Osteocyte (in vitro differentiated cells): ENCODE measurements around the gene DDAH1. TPM values are rescaled to one million over a fixed set of nuclear protein-coding genes. Genes with fewer than 3 reads are reported as not detected.
A peak's percentile ranks its signal among the peaks of the same experiment; 100 is the strongest.

Experiments
- DNase-seq: peaks from one replicate; pipeline ENCODE4 v3.0.0; 2021; ENCODE audit warnings: mixed read lengths; ENCODE audit not compliant: unreplicated experiment; ENCODE audit errors: extremely low spot score
- H3K27ac Mint-ChIP-seq: one replicate; pipeline ENCODE4 v1.8.0; 2021; ENCODE audit warnings: mild to moderate bottlenecking, mixed read lengths; ENCODE audit not compliant: unreplicated experiment
- H3K27me3 Mint-ChIP-seq: one replicate; pipeline ENCODE4 v1.8.0; 2021; ENCODE audit warnings: mixed read lengths; ENCODE audit not compliant: unreplicated experiment
- H3K36me3 Mint-ChIP-seq: one replicate; pipeline ENCODE4 v1.8.0; 2021; ENCODE audit warnings: mixed read lengths; ENCODE audit not compliant: unreplicated experiment
- H3K4me1 Mint-ChIP-seq: one replicate; pipeline ENCODE4 v1.8.0; 2021; ENCODE audit warnings: mixed read lengths; ENCODE audit not compliant: unreplicated experiment
- H3K4me3 Mint-ChIP-seq: one replicate; pipeline ENCODE4 v1.8.0; 2021; ENCODE audit warnings: mild to moderate bottlenecking, moderate library complexity, mixed read lengths; ENCODE audit not compliant: unreplicated experiment
- H3K9me3 Mint-ChIP-seq: one replicate; pipeline ENCODE4 v1.8.0; 2021; ENCODE audit warnings: mixed read lengths; ENCODE audit not compliant: unreplicated experiment
- total RNA-seq: library from RNA; stranded (reverse); gene quantifications from 2 replicates; pipeline ENCODE4 v1.2.1, GENCODE V29; 2021
- TF ChIP-seq, protein P1 (sequence below): fragments of 200-600 bp; sonication (generic); IDR thresholded peaks from 2 replicates; pipeline ENCODE4 v1.5.0; 2021; ENCODE audit warnings: antibody characterized with exemption, mild to moderate bottlenecking, moderate library complexity

The DDAH1 gene
- total RNA-seq, 1 donor from 2014 or later, result 46.8 TPM

DNA sequence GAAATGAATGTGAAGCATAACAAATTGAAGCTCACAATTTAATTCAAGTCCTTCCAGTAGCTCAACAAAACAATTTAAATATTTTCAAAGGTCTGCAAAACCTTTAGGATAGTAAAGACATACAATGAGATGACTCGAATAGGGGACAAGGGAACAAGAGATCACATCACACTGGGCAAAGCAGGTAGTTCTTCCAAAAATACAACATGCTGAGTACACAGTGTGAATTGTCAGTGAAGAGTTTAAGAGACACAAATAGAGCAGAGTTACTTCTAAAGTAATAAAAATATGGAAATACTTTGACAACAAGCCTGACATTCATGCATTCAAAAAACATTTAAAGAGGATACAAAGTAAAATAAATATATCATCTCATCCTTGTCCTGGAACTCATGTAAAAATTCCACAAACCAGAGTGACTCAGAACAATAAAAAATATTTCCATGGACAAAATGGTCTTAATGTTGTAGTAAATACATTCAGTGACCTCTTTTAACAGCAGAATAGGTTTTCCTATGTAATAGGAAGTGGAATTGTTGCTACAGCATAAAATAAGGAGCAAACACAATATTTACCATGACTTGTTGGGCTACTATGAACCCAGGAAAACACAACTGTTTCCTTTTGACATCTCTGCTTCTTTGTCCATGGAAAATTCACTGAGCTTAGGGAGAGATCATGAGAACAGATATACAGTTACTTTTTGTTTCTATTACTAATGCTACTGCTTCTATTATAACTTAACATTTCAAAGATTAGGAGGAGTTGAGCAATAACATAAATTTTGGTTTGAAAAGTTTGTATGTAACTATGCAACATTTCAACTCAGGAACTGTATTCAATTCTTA is 104.9 kb downstream of the DDAH1 start:
- Mint-ChIP-seq H3K4me1 (peaks cover 72% of the 10 kb centered on the region), H3K9me3 (no peaks in the 10 kb centered on the region), H3K36me3 (peaks cover 7% of the 10 kb centered on the region), H3K4me3 (no peak overlapping the region), H3K27me3 (no peaks in the 10 kb centered on the region), H3K27ac (peak overlapping the region; percentile 87)
- TF ChIP-seq, protein P1, sequence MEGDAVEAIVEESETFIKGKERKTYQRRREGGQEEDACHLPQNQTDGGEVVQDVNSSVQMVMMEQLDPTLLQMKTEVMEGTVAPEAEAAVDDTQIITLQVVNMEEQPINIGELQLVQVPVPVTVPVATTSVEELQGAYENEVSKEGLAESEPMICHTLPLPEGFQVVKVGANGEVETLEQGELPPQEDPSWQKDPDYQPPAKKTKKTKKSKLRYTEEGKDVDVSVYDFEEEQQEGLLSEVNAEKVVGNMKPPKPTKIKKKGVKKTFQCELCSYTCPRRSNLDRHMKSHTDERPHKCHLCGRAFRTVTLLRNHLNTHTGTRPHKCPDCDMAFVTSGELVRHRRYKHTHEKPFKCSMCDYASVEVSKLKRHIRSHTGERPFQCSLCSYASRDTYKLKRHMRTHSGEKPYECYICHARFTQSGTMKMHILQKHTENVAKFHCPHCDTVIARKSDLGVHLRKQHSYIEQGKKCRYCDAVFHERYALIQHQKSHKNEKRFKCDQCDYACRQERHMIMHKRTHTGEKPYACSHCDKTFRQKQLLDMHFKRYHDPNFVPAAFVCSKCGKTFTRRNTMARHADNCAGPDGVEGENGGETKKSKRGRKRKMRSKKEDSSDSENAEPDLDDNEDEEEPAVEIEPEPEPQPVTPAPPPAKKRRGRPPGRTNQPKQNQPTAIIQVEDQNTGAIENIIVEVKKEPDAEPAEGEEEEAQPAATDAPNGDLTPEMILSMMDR, result no peak
- no peak for DNase-seq

DNA sequence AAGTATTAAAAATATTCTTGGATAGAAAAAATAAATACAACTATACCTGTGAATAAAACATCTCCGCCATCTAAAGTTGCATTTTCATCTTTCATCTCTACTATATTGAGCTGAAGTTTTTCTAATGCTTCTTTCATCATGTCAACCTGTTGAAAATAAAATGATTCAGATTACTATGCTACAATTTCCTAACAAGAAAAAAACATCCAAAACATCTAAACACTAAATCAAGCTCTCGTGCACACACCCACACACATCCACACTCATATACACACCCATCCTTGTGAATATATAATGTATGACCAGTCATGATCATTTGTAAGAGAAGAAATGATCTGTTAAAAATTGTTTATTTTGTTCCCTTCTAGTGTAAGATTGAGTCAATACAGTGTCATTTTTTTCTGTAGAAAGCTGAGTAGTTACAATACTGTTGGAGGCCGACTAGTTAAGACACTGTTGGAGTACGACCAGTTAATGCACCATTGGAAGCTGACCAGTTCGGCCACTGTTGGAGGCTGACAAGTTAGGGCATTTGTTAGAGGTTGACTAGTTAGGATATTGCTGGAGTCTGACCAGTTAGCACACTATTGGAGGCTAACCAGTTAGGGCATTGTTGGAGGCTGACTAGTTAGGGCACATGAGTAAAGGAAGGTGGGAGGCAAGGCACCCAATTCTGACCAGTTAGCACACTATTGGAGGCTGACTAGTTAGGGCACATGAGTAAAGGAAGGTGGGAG is 106.1 kb downstream of the DDAH1 start:
- Mint-ChIP-seq H3K9me3 (no peaks in the 10 kb centered on the region), H3K27ac (peak overlapping the region; percentile 87), H3K4me3 (no peak overlapping the region), H3K27me3 (no peaks in the 10 kb centered on the region), H3K4me1 (peaks cover 76% of the 10 kb centered on the region), H3K36me3 (peaks cover 10% of the 10 kb centered on the region)
- TF ChIP-seq, protein P1, result no peak
- DNase-seq, result no peak

DNA sequence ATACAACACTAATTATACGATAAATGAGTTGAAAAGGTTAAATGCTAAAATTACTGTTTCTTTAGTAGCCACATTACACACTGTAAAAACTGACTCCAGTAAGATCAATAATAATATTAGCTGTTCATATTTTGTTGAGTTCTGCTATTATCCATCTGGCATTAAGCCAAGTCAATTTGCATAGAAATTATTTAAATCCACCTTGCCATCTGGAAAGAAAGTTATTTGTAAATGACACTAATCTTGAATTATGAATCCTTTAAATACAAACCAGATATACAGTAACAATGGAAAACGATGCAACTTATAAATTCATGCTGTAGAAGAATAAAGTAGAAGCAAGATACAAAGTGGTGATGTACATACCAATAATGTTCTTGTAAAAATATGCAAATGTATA is 107.1 kb downstream of the DDAH1 start:
- H3K4me3 Mint-ChIP-seq, result no peak overlapping the region
- no peaks in the 10 kb centered on the region for H3K27me3 Mint-ChIP-seq
- peaks cover 10% of the 10 kb centered on the region for H3K36me3 Mint-ChIP-seq
- no peaks in the 10 kb centered on the region for H3K9me3 Mint-ChIP-seq
- no peak for DNase-seq
- no peak overlapping the region for H3K27ac Mint-ChIP-seq
- peaks cover 76% of the 10 kb centered on the region for H3K4me1 Mint-ChIP-seq
- TF ChIP-seq, protein P1, result no peak

DNA sequence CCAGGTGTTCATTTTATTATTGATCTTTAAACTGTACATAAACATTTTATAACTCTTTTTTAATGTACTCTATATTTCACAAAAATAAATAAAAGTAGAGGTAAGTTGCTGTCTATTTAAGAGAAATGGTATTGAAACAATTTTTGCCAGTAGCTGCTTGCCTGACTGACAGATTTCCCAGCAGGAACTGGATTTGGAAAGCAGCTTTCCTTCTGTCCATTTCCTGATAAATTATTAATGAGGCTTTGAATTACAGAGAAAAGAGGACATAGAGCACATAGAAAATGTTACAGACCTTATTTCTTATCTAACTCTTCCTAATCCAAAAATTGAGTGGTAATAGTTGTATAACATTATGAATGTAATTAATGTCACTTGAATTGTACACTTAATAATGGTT is 108.8 kb downstream of the DDAH1 start:
- DNase-seq, result no peak
- peaks cover 14% of the 10 kb centered on the region for H3K36me3 Mint-ChIP-seq
- peak overlapping the region; percentile 79 for H3K27ac Mint-ChIP-seq
- H3K27me3 Mint-ChIP-seq, result no peaks in the 10 kb centered on the region
- no peaks in the 10 kb centered on the region for H3K9me3 Mint-ChIP-seq
- H3K4me3 Mint-ChIP-seq, result no peak overlapping the region
- TF ChIP-seq, protein P1, result no peak
- H3K4me1 Mint-ChIP-seq, result peaks cover 76% of the 10 kb centered on the region

DNA sequence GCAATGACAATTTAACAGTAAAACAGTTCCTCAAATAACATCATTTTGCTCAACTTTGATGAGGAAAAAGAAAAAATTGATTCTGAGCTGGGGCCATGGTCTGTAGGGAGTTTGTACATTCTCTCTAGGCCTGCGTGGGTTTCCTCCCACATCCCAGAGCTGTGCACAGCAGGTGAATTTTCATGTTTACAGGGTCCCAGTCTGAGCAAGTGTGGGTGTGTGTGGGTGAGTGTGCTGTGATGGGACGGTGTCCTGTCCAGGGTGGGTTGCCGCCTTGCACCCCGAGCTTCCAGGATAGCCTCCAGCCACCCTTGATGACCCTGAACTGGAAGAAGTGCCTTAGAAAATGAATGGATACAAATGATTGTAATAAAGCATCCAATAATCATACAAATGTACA is 112.9 kb downstream of the DDAH1 start:
- no peak for DNase-seq
- Mint-ChIP-seq H3K9me3 (peaks cover 3% of the 10 kb centered on the region), H3K36me3 (peaks cover 31% of the 10 kb centered on the region), H3K4me1 (peaks cover 49% of the 10 kb centered on the region), H3K4me3 (no peak overlapping the region), H3K27ac (no peak overlapping the region), H3K27me3 (no peaks in the 10 kb centered on the region)
- TF ChIP-seq, protein P1, result no peak
